Thyroid gland (tissue), 4 donors: ENCODE measurements around the gene THAP7. TPM values are rescaled to one million over a fixed set of nuclear protein-coding genes. Genes with fewer than 3 reads are reported as not detected.
"Not testable (repeated sequence)": the region's sequence is repeated elsewhere in the genome, so short reads cannot be mapped to it uniquely, and the experiment has no call there.

Experiments used
- DNase-seq, 2 donors: peaks; one replicate each; pipeline ENCODE4 v3.0.0-alpha.2; 2019
- H3K27ac ChIP-seq, 3 donors: fragments of 200-600 bp; sonication (generic); 1 replicate in 2 of 3; 2 replicates in 1 of 3; pipeline ENCODE4 v1.5.1; 2016 to 2019; ENCODE audit warnings: mild to moderate bottlenecking in 1 of 3, moderate library complexity in 1 of 3
- H3K27me3 ChIP-seq: fragments of 200-600 bp; sonication (generic); one replicate; pipeline ENCODE4 v1.5.1; 2019
- H3K36me3 ChIP-seq, 2 donors: fragments of 200-600 bp; sonication (generic); one replicate each; pipeline ENCODE4 v1.5.1; 2016 to 2019
- H3K4me1 ChIP-seq, 2 donors: fragments of 200-600 bp; sonication (generic); one replicate each; pipeline ENCODE4 v1.5.1; 2017 to 2019
- H3K4me3 ChIP-seq, 3 donors: fragments of 200-600 bp; sonication (generic); replicated peaks in 1 of 3; 1 replicate in 2 of 3; 2 replicates in 1 of 3; pipeline ENCODE4 v1.5.1; 2016; ENCODE audit warnings: mild to moderate bottlenecking in 1 of 3
- H3K9me3 ChIP-seq: fragments of 200-600 bp; sonication (generic); one replicate; pipeline ENCODE4 v1.5.1; 2017
- POLR2A ChIP-seq, 2 donors: fragments of 450-650 bp; IDR thresholded peaks; one replicate each; pipeline ENCODE4 v1.6.1; 2017; ENCODE audit warnings: antibody characterized with exemption in 2 of 2, mild to moderate bottlenecking in 2 of 2, moderate library complexity in 1 of 2
- WGBS, 2 donors: methylation state at CpG; one replicate each; pipeline ENCODE4 v1.1.5; 2017; 5-methylcytosine and 5-hydroxymethylcytosine counted together
- intact Hi-C: fragments of 100-400 bp; cut with DNase I; formaldehyde crosslinking; loops from one replicate; pipeline ENCODE4 v1.15.1; 2023
- total RNA-seq, 4 donors: library from RNA; depleted of rRNA; stranded (reverse); fragments of >200 nt; gene quantifications; one replicate each; pipeline ENCODE4 v1.2.3, GENCODE V29; 2016
- TF ChIP-seq, protein P1 (sequence below), 6 experiments: fragments of 200-600 bp in 3 of 6; fragments of 450-650 bp in 3 of 6; sonication (generic) in 3 of 6; IDR thresholded peaks; one replicate each; pipeline ENCODE4 v1.5.1; 2016 to 2019; ENCODE audit warnings: antibody characterized with exemption in 6 of 6, mild to moderate bottlenecking in 2 of 6, inconsistent platforms in 1 of 6, moderate library complexity in 1 of 6

THAP7 gene
- total RNA-seq, 4 donors from 2014 or later, result 51.0 to 75.0 (median 58.9) TPM

DNA sequence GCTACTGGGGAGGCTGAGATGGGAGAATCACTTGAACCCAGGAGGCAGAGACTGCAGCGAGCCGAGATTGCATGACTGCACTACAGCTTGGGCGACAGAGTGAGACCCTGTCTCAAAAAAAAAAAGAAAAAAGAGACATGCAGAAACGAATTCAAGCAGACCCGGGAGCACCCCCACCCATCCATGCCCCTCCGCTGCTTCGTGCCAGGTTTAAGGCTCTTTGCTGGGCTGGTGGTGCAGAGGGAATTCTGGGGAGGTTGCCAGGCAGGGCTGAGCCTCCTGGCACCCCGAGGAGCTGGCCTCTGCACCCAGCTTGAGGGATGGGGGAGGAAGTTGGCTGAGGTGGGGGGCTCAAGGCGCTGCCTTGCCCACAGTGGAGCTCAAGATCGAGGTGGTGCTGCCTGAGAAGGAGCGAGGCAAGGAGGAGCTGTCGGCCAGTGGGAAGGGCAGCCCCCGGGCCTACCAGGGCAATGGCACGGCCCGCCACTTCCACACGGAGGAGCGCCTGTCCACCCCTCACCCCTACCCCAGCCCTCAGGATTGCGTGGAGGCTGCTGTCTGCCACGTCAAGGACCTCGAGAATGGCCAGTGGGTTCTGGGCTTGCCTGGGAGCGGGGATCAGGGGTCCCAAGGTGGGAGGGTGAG is 28.9 kb downstream of the THAP7 start:
- intact Hi-C loops, result no loop called here
- TF ChIP-seq, protein P1, sequence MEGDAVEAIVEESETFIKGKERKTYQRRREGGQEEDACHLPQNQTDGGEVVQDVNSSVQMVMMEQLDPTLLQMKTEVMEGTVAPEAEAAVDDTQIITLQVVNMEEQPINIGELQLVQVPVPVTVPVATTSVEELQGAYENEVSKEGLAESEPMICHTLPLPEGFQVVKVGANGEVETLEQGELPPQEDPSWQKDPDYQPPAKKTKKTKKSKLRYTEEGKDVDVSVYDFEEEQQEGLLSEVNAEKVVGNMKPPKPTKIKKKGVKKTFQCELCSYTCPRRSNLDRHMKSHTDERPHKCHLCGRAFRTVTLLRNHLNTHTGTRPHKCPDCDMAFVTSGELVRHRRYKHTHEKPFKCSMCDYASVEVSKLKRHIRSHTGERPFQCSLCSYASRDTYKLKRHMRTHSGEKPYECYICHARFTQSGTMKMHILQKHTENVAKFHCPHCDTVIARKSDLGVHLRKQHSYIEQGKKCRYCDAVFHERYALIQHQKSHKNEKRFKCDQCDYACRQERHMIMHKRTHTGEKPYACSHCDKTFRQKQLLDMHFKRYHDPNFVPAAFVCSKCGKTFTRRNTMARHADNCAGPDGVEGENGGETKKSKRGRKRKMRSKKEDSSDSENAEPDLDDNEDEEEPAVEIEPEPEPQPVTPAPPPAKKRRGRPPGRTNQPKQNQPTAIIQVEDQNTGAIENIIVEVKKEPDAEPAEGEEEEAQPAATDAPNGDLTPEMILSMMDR (IDR thresholded peaks at IDR 0.05), result no peak
- no peak for TF ChIP-seq POLR2A (IDR thresholded peaks at IDR 0.05)
- WGBS, 2 donors, result 67 to 84% methylated on average over 12 to 16 of the region's 21 CpGs

DNA sequence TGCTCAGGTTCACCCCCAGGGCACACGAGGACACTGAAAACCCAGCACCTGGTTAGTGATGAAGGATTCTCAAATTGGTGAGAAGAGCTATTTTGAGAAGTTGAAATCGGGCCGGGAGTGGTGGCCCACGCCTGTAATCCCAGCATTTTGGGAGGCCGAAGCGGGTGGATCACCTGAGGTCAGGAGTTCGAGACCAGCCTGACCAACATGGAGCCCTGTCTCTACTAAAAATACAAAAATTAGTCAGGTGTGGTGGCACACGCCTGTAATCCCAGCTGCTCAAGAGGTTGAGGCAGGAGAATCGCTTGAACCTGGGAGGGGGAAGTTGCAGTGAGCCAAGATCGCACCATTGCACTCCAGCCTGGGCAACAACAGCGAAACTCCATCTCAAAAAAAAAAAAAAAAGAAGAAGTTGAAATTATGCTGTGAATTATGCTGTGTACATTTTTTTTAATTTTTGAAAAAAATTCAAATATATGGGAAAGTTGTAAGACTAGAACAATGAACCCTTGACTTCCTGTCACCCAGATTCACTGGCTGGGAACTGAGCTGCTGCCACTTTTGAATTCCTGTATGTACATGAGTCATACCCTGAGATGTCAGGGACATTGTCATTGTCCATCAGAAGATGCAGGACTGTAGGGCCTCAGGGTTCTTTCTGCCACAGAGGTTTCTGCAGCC is 29.8 kb downstream of the THAP7 start:
- DNase-seq, intact Hi-C loops: not testable (repeated sequence)
- WGBS, 2 donors, result 71 to 73% methylated on average over 11 of the region's 11 CpGs

More for the DNA sequence above, 28.9 kb downstream of the THAP7 start:
- Histone ChIP-seq H3K9me3 (no peaks in the 10 kb centered on the region), H3K36me3 (no peaks in the 10 kb centered on the region), H3K4me1 (no peaks in the 10 kb centered on the region), H3K27ac (no peak overlapping the region), H3K27me3 (no peaks in the 10 kb centered on the region), H3K4me3 (no peak overlapping the region)
- no peak for DNase-seq

DNA sequence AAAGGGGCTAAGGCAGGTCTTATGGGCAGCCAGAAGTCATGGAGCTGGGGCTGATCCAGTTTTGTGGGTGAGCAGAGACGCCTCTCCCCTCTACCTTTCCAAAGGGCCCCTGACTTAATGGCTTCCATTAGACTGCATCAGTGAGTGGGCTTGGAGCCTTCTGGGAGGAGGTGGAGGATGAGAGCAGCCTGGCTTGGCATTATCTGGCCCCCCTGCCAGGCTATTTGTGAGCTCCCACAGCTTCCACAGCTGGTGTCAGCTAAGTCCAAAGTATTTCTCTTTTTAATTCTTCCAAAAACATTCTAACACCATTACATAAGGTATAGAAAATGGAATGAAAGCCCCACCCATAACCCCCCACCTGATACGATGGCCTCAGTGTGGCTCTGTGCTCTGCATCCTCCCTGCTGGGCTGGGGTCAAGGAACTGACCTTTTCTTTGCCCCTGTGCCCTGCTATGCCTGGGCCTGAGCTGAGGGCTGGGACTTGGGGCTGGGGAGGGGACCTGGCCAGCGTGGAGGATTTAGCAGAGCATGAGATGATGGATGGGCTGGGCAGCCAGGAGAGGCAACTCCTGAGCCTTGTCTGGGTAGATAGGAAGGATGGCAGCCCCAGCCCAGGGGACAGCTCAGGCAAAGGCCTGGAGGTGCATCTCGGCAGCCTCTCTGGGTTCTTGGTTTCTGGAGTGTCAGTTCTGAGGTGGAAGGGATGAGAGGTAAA is 30.8 kb downstream of the THAP7 start:
- no peak for DNase-seq
- H3K27me3 ChIP-seq, result no peaks in the 10 kb centered on the region
- no peaks in the 10 kb centered on the region for H3K9me3 ChIP-seq
- TF ChIP-seq, protein P1 (IDR thresholded peaks at IDR 0.05), result no peak
- TF ChIP-seq POLR2A (IDR thresholded peaks at IDR 0.05), result no peak
- 53 to 65% methylated on average over 3 to 4 of the region's 4 CpGs for WGBS, 2 donors
- H3K36me3 ChIP-seq, result no peaks in the 10 kb centered on the region
- intact Hi-C loops, result no loop called here
- no peaks in the 10 kb centered on the region for H3K4me1 ChIP-seq
- H3K27ac ChIP-seq, result no peak overlapping the region
- no peak overlapping the region for H3K4me3 ChIP-seq

More for the DNA sequence above, 29.8 kb downstream of the THAP7 start:
- not testable (repeated sequence) for H3K9me3 ChIP-seq, H3K27ac ChIP-seq, H3K4me1 ChIP-seq, H3K27me3 ChIP-seq, H3K36me3 ChIP-seq, H3K4me3 ChIP-seq

DNA sequence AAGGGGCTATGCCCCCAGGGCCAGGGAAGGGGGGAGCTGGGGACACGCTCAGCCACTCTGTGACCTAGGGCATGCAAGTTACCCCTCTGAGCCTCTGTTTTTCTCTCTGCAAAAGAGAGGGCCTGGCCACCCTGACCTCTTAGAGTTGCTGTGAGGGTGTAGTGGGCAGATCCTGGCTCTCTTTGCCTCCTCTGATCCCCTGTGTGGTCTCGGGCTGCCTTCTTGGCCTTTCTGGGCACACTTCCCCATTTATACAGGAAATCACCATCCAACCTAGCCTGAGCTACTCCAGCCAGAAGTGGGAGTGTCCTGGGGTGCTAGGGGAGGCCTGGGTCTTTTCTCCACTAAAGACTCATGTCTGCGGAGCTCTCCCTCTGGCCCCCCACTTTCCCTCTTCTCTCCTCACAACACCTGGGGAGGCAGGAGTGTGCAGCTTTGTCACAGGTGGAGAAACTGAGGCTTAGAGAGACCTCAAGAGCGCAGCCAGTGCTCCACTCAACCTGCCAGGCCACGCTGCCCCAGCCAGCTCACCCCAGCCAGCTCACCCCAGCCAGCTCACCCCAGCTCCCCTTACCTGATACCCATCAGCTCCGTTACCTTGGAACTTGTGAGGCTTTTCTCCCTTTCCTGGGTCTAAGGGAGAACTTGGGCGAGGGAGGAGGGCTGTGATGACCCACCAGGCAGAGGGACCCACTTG is 33.5 kb downstream of the THAP7 start:
- Histone ChIP-seq H3K36me3 (no peaks in the 10 kb centered on the region), H3K27me3 (no peaks in the 10 kb centered on the region), H3K27ac (no peak overlapping the region), H3K4me3 (no peak overlapping the region), H3K4me1 (peaks cover 4 to 9% of the 10 kb centered on the region in 2 donors), H3K9me3 (no peaks in the 10 kb centered on the region)
- no peak for DNase-seq
- intact Hi-C loops, result loop anchor here (5.0 kb wide), 1 partner anchor 49 kb away; the partner anchor contains the start of gene P2RX6
- no peak for TF ChIP-seq POLR2A (IDR thresholded peaks at IDR 0.05)
- TF ChIP-seq, protein P1 (IDR thresholded peaks at IDR 0.05), result no peak
- 82 to 88% methylated on average over 6 to 7 of the region's 7 CpGs for WGBS, 2 donors

DNA sequence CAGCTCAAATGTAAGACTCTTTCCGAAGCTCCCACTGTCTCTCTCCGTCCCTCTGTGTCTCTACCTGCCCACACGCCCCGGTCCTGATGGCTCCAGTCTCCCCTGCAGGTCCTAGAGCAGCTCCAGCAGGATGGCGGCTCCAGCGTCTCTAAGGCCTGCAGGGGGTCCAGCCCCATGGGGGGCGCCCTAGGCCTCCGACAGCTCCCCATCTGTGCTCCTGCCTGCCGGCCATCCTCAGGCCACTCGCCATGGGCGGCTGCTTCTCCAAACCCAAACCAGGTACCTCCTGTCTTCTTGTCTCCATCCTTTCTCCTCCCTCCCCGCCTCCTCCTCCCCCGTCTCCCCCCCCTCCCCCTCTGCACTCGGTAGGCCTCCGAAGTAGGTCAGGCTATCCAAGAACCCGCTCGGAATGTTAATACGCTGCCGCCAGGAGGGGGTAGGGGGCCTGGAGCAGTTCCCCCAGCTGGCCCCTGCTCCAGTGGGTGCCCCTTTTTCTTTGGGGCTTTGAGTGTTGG is 34.2 kb downstream of the THAP7 start:
- Histone ChIP-seq H3K4me3 (no peak overlapping the region), H3K4me1 (peaks cover 4 to 9% of the 10 kb centered on the region in 2 donors), H3K27ac (no peak overlapping the region), H3K36me3 (no peaks in the 10 kb centered on the region), H3K27me3 (no peaks in the 10 kb centered on the region), H3K9me3 (no peaks in the 10 kb centered on the region)
- no peak for TF ChIP-seq POLR2A (IDR thresholded peaks at IDR 0.05)
- TF ChIP-seq, protein P1 (IDR thresholded peaks at IDR 0.05), result no peak
- intact Hi-C loops, result loop anchor here (5.0 kb wide), 1 partner anchor 50 kb away; the partner anchor contains the start of gene P2RX6
- 52% methylated on average over 11 to 15 of the region's 19 CpGs for WGBS, 2 donors
- DNase-seq, result no peak
